K562 (cell line): ENCODE measurements around the gene HLA-DQA2. TPM values are rescaled to one million over a fixed set of nuclear protein-coding genes. Genes with fewer than 3 reads are reported as not detected.

Experiments used
- ATAC-seq: fragments of 200-7000 bp; cut with Tn5 transposase; 3 replicates; pipeline ENCODE4 v1.9.1; 2020; ENCODE audit warnings: moderate library complexity
- BruUV-seq: library from RNA; stranded (reverse); fragments of 400-500 nt; replicated peaks from 2 replicates; lab custom pipeline; 2021; lab: Mats Ljungman, UMichigan
- CTCF ChIA-PET: fragments of 300-600 bp; formaldehyde crosslinking; extraction: SDS; loops from one replicate; lab custom pipeline; 2021; ENCODE audit warnings: low intra/inter-chr PET ratio; lab: Yijun Ruan, JAX
- POLR2A ChIA-PET: fragments of 300-600, 350-650 bp; sonication (Branson Sonifier 250); formaldehyde crosslinking; extraction: SDS; loops from one replicate; lab custom pipeline; 2021; ENCODE audit warnings: antibody characterized with exemption, inconsistent platforms; lab: Yijun Ruan, JAX
- DNase-seq, 4 experiments: peaks; one replicate each; pipeline versions ENCODE4 v3.0.0 to v3.0.0-alpha.2; 2011 to 2018; ENCODE audit warnings: low spot score in 3 of 4, mixed read lengths in 3 of 4; ENCODE audit errors: extremely low read depth in 1 of 4
- FAIRE-seq: peaks from 2 replicates; lab custom pipeline; 2011; peaks lifted over from hg19 to GRCh38; lab: Jason Lieb, UNC
- H2AFZ ChIP-seq: 2 replicates; pipeline ENCODE4 v1.6.0; 2011; ENCODE audit warnings: low read depth, low read length, control low read depth, inconsistent platforms
- H3K27ac ChIP-seq: fragments of 200-600 bp; 3 replicates; pipeline ENCODE4 v1.8.0; 2011; ENCODE audit warnings: low read depth, mild to moderate bottlenecking, control low read depth, inconsistent platforms, low read length, moderate library complexity, mixed read lengths; ENCODE audit errors: extremely low read depth
- H3K27me3 ChIP-seq, 2 experiments: fragments of 300-600 bp in 1 of 2; 2 replicates in 1 of 2; 3 replicates in 1 of 2; pipeline versions ENCODE4 v1.6.0 to v1.8.0; 2011; ENCODE audit warnings: inconsistent platforms in 2 of 2, low read length in 2 of 2, mild to moderate bottlenecking in 1 of 2, mixed read lengths in 1 of 2, moderate library complexity in 1 of 2; ENCODE audit not compliant: control insufficient read depth in 2 of 2, insufficient read depth in 2 of 2
- H3K36me3 ChIP-seq: fragments of 300-600 bp; 3 replicates; pipeline ENCODE4 v1.8.0; 2011; ENCODE audit warnings: mild to moderate bottlenecking, low read length, inconsistent platforms; ENCODE audit not compliant: control insufficient read depth, insufficient read depth
- H3K4me1 ChIP-seq, 2 experiments: fragments of 200-600 bp in 1 of 2; replicated peaks in 1 of 2; 2 replicates in 1 of 2; 3 replicates in 1 of 2; pipeline versions ENCODE4 v1.5.1 to v1.8.0; 2011; ENCODE audit warnings: inconsistent platforms in 2 of 2, low read length in 2 of 2, mild to moderate bottlenecking in 1 of 2, mixed read lengths in 1 of 2, moderate library complexity in 1 of 2; ENCODE audit not compliant: control insufficient read depth in 2 of 2, insufficient read depth in 2 of 2
- H3K4me2 ChIP-seq: 2 replicates; pipeline ENCODE4 v1.6.1; 2011; ENCODE audit warnings: low read length, control low read depth, inconsistent platforms, mixed read lengths; ENCODE audit not compliant: insufficient read depth
- H3K4me3 ChIP-seq: fragments of 200-600 bp; sonication (generic), shearing (Covaris generic); 2 replicates; pipeline ENCODE4 v1.5.1; 2016; ENCODE audit warnings: control low read depth, inconsistent platforms
- H3K79me2 ChIP-seq: fragments of 200-600 bp; 3 replicates; pipeline ENCODE4 v1.8.0; 2011; ENCODE audit warnings: low read length, inconsistent platforms; ENCODE audit not compliant: control insufficient read depth, insufficient read depth
- H3K9ac ChIP-seq, 2 experiments: 2 replicates each; pipeline versions ENCODE4 v1.6.0 to v1.6.1; 2011; ENCODE audit warnings: low read depth in 2 of 2, low read length in 2 of 2, control low read depth in 1 of 2, inconsistent platforms in 1 of 2, mild to moderate bottlenecking in 1 of 2, mixed read lengths in 1 of 2; ENCODE audit not compliant: insufficient read depth in 1 of 2
- H3K9me1 ChIP-seq: one replicate; pipeline ENCODE4 v1.6.0; 2011; ENCODE audit warnings: inconsistent platforms, mild to moderate bottlenecking, low read length, moderate library complexity; ENCODE audit not compliant: control insufficient read depth, insufficient read depth
- H3K9me3 ChIP-seq: replicated peaks from 2 replicates; pipeline ENCODE4 v1.5.1; 2011; ENCODE audit warnings: low read depth, low read length, inconsistent platforms; ENCODE audit not compliant: control insufficient read depth, insufficient read depth
- H4K20me1 ChIP-seq: replicated peaks from 2 replicates; pipeline ENCODE4 v1.6.1; 2011; ENCODE audit warnings: low read length, inconsistent platforms, mixed read lengths; ENCODE audit not compliant: control insufficient read depth, insufficient read depth
- CREB1 ChIP-seq, 2 experiments: sonication (generic) in 1 of 2; formaldehyde crosslinking in 1 of 2; IDR thresholded peaks; 2 replicates each; pipeline versions ENCODE4 v1.6.1 to v1.8.0; 2012 to 2022; ENCODE audit warnings: inconsistent platforms in 1 of 2, mild to moderate bottlenecking in 1 of 2, missing genetic modification reagents in 1 of 2, moderate library complexity in 1 of 2
- FOXM1 ChIP-seq, 2 experiments: fragments of 450-650 bp in 1 of 2; sonication (generic) in 1 of 2; formaldehyde crosslinking in 1 of 2; IDR thresholded peaks; 2 replicates each; pipeline versions ENCODE4 v1.6.1 to v1.9.0; 2017 to 2022; ENCODE audit warnings: low read depth in 2 of 2, mild to moderate bottlenecking in 2 of 2, missing genetic modification reagents in 1 of 2, moderate library complexity in 1 of 2
- KHSRP ChIP-seq: fragments of 450-650 bp; IDR thresholded peaks from 2 replicates; pipeline ENCODE4 v1.6.1; 2017
- WGBS: fragments of 100-300 bp; shearing (Covaris generic); methylation state at CpG from one replicate; pipeline ENCODE4 v1.1.6; 2016; ENCODE audit warnings: low coverage, mixed read lengths; ENCODE audit not compliant: insufficient coverage; ENCODE audit errors: missing lambda C conversion rate; 5-methylcytosine and 5-hydroxymethylcytosine counted together
- in situ Hi-C: fragments of 300-500 bp; cut with MboI; formaldehyde crosslinking; loops from 4 replicates; pipeline ENCODE4 v1.15.0; 2018; ENCODE audit warnings: inconsistent platforms, mixed read lengths
- intact Hi-C: fragments of 100-400 bp; cut with micrococcal nuclease; formaldehyde crosslinking; loops from 2 replicates; pipeline ENCODE4 v1.14.2; 2022
- polyA plus RNA-seq, 8 experiments: library from polyadenylated mRNA; depleted of rRNA in 4 of 8; stranded (reverse) in 5 of 8; unstranded in 3 of 8; fragments of >200 nt; fragmentation: Nextera tagmentation in 2 of 8; fragmentation: Illumina TruSeq in 1 of 8; extraction: Ambion mirVana in 2 of 8; extraction: Trizol in 1 of 8; gene quantifications; 2 replicates each; pipeline versions ENCODE4 v1.2.1 to v1.2.3, GENCODE V29; 2011 to 2014; ENCODE audit warnings: inconsistent platforms in 1 of 8, missing spikeins in 1 of 8
- total RNA-seq, 7 experiments: library from RNA; depleted of rRNA in 6 of 7; stranded (reverse); fragments of >200 nt in 6 of 7; fragmentation: Illumina TruSeq in 2 of 7; extraction: Trizol in 2 of 7; gene quantifications; 2 replicates each; pipeline versions ENCODE4 v1.2.1 to v1.2.3, GENCODE V29; 2011 to 2021; ENCODE audit warnings: low replicate concordance in 1 of 7
- TF ChIP-seq, protein P1 (sequence below): conservative IDR thresholded peaks from 2 replicates; pipeline ENCODE4 v1.6.1; 2011; ENCODE audit warnings: low read depth, mild to moderate bottlenecking, low read length; ENCODE audit not compliant: control insufficient read depth

HLA-DQA2 gene
- total and polyA plus RNA-seq, 9 of the 15 experiments (the other 6 are each of a cell fraction or from before 2014, with no cell fraction given): not detected

- TF ChIP-seq CREB1 (IDR thresholded peaks at IDR 0.05): no peak
- no peak for TF ChIP-seq CREB1 (CRISPR knock-in tag; IDR thresholded peaks at IDR 0.05)
- TF ChIP-seq KHSRP: no peak
- TF ChIP-seq, protein P1, sequence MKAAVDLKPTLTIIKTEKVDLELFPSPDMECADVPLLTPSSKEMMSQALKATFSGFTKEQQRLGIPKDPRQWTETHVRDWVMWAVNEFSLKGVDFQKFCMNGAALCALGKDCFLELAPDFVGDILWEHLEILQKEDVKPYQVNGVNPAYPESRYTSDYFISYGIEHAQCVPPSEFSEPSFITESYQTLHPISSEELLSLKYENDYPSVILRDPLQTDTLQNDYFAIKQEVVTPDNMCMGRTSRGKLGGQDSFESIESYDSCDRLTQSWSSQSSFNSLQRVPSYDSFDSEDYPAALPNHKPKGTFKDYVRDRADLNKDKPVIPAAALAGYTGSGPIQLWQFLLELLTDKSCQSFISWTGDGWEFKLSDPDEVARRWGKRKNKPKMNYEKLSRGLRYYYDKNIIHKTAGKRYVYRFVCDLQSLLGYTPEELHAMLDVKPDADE: no peak
Observed at GRCh38 chr6:32772656-32773055, 31.5 kb downstream of the HLA-DQA2 start (continued).

GRCh38 chr6:32774426-32774825, 33.2 kb downstream of the HLA-DQA2 start:
- H3K27ac ChIP-seq: no peak overlapping the region
- H3K9me1 ChIP-seq: no peaks in the 10 kb centered on the region
- ATAC-seq (no peak), FAIRE-seq (no peak), DNase-seq (no peak)
- ChIA-PET CTCF (interaction anchor here (0.5 kb wide), 1 partner anchor 174 kb away, joined by 3 read pairs; no protein-coding TSS in a partner anchor), POLR2A (no interaction called here)
- H3K4me3 ChIP-seq: no peak overlapping the region
- WGBS: 0% methylated on average over 1 of the region's 1 CpG
- intact Hi-C loops: no loop called here
- TF ChIP-seq FOXM1 (IDR thresholded peaks at IDR 0.05; ENCODE audit: low read depth) (no peak), FOXM1 (CRISPR knock-in tag; IDR thresholded peaks at IDR 0.05; ENCODE audit: low read depth) (no peak)
- no peaks in the 10 kb centered on the region for H4K20me1 ChIP-seq
- H3K4me2 ChIP-seq: no peak overlapping the region
- no peaks in the 10 kb centered on the region for H3K4me1 ChIP-seq
- in situ Hi-C loops: no loop called here
- no TSS peak for BruUV-seq
- H3K9me3 ChIP-seq: no peaks in the 10 kb centered on the region
- H3K79me2 ChIP-seq: no peaks in the 10 kb centered on the region
- no peak overlapping the region for H3K9ac ChIP-seq
- H3K36me3 ChIP-seq: no peaks in the 10 kb centered on the region
- H2AFZ ChIP-seq: no peak overlapping the region
- H3K27me3 ChIP-seq: peaks cover 4 to 11% of the 10 kb centered on the region in 2 experiments; a peak in 3 of 5 replicates
